ENCODE measurements around the gene RPS2. TPM values are rescaled to one million over a fixed set of nuclear protein-coding genes. Genes with fewer than 3 reads are reported as not detected.

The RPS2 gene
- total RNA-seq, 1 donor from 2014 or later = 3,117 TPM

- Histone ChIP-seq H3K9me3 (no peaks in the 10 kb centered on the region), H3K27me3 (no peaks in the 10 kb centered on the region), H3K27ac (no peak overlapping the region), H3K4me3 (no peak overlapping the region), H3K36me3 (peaks cover 0 to 28% of the 10 kb centered on the region in 2 donors), H3K4me1 (peaks cover 30% of the 10 kb centered on the region)
- no peak for DNase-seq (ENCODE audit: extremely low spot score in 2 of 2)
- intact Hi-C loops (cut with DNase I) = no loop called here
- TF ChIP-seq POLR2AphosphoS5 (IDR thresholded peaks at IDR 0.05; ENCODE audit: insufficient read depth in 1 of 2, low read depth in 1 of 2) (no peak), CTCF (IDR thresholded peaks at IDR 0.05) (no peak), POLR2A (IDR thresholded peaks at IDR 0.05) (no peak)
These were observed 16.1 kb upstream of the RPS2 start for GRCh38 chr16:1980770-1981087.

GRCh38 chr16:1980030-1980769 lies 15.6 kb upstream of the RPS2 start:
- Histone ChIP-seq H3K27ac (no peak overlapping the region), H3K4me1 (peaks cover 27% of the 10 kb centered on the region), H3K4me3 (peak overlapping the region in 1 of 2 donors; percentile 26), H3K27me3 (no peaks in the 10 kb centered on the region), H3K9me3 (no peaks in the 10 kb centered on the region), H3K36me3 (peaks cover 0 to 32% of the 10 kb centered on the region in 2 donors)
- no peak for DNase-seq (ENCODE audit: extremely low spot score in 2 of 2)
- TF ChIP-seq POLR2AphosphoS5 (IDR thresholded peaks at IDR 0.05; ENCODE audit: insufficient read depth in 1 of 2, low read depth in 1 of 2) (no peak), POLR2A (IDR thresholded peaks at IDR 0.05) (no peak), CTCF (IDR thresholded peaks at IDR 0.05) (no peak)
- intact Hi-C loops (cut with DNase I) = no loop called here

GRCh38 chr16:1979271-1980029 lies 14.8 kb upstream of the RPS2 start:
- peaks cover 20% of the 10 kb centered on the region for H3K4me1 ChIP-seq
- DNase-seq (ENCODE audit: extremely low spot score in 2 of 2) = no peak
- TF ChIP-seq POLR2AphosphoS5 (IDR thresholded peaks at IDR 0.05; ENCODE audit: insufficient read depth in 1 of 2, low read depth in 1 of 2) = peak in 1 of 2 donors; percentile 41
- no peak for TF ChIP-seq CTCF (IDR thresholded peaks at IDR 0.05)
- no peak for TF ChIP-seq POLR2A (IDR thresholded peaks at IDR 0.05)
- H3K36me3 ChIP-seq = peaks cover 0 to 39% of the 10 kb centered on the region in 2 donors
- peak overlapping the region in 1 of 2 donors; percentile 32 for H3K4me3 ChIP-seq
- intact Hi-C loops (cut with DNase I) = no loop called here
- H3K9me3 ChIP-seq = no peaks in the 10 kb centered on the region
- H3K27me3 ChIP-seq = no peaks in the 10 kb centered on the region
- H3K27ac ChIP-seq = peak overlapping the region; percentile 49

GRCh38 chr16:1978476-1979120 lies 14.0 kb upstream of the RPS2 start:
- Histone ChIP-seq H3K27me3 (no peaks in the 10 kb centered on the region), H3K9me3 (no peaks in the 10 kb centered on the region), H3K4me3 (peak overlapping the region in 1 of 2 donors; percentile 32), H3K36me3 (peaks cover 0 to 41% of the 10 kb centered on the region in 2 donors), H3K4me1 (peaks cover 21% of the 10 kb centered on the region), H3K27ac (peak overlapping the region; percentile 49)
- no peak for TF ChIP-seq CTCF (IDR thresholded peaks at IDR 0.05)
- no peak for DNase-seq (ENCODE audit: extremely low spot score in 2 of 2)
- intact Hi-C loops (cut with DNase I) = no loop called here
